GM21367 (cell line): ENCODE measurements around the gene NT5C1B.
A peak's percentile ranks its signal among the peaks of the same experiment; 100 is the strongest.

Experiments used
- ATAC-seq: cut with Tn5 transposase; IDR thresholded peaks from one replicate; pipeline ENCODE4 v1.9.1; 2021; ENCODE audit not compliant: unreplicated experiment

The NT5C1B gene

DNA sequence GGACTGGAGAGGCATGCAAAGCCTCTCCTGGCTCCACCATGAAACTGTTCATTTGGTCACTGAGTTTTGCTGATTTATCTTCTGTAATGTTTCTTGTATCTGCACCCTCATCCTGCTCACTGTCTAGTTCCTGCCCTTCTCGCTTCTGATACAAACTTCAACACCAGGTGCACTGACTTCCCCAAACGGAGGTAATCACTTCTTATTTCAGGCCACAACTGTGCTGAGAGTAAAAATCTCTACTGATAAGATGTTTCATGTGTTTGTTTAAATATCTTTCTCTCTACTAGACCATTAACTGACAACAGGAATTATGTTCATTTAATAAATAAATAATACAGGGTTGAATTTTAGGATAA lies 10.9 kb upstream of the NT5C1B start:
- ATAC-seq, result no peak

DNA sequence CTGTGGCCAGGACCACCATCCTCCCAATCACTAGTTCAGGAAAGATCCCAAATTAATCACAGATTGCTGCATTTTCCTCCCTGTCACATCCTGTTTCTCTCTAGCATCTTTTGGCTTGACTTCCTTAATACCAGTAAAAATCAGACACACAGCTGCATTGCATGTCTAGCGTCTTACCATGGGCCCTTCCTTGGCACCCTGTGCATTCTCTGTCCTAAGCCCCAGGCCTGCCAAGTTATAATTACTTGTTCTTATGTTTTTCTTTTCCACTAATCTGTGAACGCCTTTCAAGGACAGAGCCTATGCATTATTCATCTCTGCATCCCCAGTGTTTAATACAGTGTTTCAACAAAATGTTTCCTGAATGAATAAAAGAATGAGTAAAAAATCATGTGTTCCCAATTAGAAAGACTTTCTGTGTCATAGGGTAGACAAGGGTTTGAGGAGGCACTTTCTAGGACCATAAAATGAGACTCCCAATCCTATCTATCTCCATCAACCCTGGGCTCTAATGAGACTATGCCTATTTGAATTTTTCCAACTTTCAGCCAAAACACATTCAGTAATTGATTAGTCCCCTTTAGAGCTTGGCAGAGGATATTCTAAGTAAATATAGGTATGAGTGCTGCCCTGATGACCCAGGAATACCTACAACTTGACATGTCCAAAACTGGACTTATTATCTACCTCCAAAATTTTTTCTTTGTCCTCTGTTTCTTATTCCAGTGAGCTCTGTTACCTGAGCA lies 10.3 kb upstream of the NT5C1B start:
- no peak for ATAC-seq

DNA sequence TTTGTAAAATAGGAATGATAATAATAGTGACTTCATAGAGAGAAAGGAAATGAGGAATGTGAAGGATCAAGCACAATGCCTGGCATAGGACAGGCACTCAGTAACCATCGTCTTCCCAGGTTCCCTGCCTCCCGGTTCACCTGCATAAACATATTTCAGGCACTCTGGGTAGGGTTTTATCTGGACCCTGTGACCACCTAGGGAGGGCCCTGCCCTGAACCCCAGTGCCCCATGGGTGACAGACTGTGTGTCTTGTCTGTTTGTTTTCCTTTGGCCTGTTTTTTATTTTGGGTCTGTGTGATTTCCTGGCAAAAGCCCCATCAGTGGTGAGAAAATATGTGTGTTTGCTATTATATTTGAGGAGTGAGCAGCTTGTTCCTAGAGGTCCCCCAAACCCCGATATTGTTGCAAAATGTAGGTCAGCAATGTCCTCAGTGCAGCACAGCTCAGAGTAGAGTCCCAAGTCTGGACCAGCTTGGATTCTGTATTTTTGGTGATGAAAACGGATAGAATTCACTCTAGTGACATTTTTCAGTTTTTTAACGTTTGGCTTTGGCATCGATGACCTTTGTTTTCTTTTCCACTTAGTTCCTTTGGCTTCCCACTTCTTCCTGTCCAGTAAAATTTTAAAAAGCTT lies 9.6 kb upstream of the NT5C1B start:
- no peak for ATAC-seq

DNA sequence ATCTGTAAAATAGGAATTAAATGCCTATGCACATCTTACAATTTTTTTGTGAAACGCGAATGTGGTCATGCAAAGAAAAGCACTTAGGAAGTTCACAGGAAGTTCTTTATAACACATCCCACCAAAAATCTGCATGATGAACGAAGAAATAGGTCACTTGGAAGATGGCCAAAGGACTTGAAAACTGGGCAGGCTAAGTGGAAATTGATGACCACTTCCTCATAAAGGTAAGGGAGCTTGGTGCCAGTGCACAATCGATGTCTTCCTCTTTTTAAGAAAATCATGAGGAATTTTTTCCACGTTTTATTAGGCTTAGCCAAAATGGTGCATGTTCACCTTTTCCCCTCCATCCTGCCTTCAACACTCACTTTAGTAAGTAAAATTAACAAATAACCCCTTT lies 8.2 kb upstream of the NT5C1B start:
- no peak for ATAC-seq

DNA sequence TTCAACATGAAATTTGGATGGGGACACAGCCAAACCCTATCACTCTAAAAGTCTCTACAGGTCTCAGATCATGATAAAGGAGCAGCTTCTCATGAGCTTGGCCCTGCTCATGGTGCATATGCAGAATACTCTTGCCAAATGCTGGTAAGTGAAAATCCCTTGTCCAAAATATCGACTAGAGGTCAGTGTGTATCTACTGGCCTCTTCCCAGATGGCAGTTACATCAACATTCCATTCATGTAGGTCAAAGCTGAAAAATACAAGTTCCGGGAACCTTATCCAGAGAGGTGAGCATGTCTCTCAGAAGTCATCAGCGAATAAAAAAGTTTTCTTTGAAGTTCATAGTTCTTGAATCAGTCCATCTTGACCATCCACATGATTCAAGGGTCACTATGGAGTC lies 7.6 kb upstream of the NT5C1B start:
- no peak for ATAC-seq

DNA sequence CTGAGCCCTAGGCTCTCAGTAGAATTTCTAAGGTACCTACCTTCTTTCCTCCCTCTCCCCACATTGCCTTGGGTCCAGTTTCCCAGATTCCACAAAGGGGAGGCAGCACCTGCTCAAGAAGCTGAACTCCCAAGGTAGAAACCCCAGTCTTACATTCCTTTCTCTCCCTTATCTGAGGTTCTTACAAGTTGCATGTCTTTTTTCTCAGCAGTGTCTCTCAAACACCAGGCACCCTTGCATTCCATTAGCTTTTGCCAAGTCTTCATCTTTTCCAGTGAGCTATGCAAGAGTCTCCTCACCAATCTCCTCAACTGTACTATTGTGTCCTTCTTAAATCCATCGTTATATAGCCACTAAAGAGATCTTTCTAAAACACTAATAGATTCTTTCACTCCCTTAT lies 4.1 kb upstream of the NT5C1B start:
- ATAC-seq, result no peak

DNA sequence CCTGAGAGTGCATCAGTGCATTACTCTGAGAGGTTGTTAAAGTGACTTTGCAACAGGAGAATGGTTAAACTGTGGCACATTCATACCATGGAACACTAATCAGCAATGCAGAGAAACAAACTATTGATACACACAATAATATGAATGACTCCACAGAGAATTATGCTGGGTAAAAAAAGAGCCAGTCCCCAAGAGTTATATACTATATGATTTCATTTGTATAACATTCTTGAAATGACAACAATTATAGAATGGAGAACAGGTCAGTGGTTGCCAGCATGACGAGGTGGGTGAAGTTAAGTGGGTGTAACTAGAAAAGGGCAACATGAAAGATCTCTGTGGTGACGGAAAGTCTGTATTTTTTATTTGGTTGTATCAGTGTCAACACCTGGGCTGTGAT lies 3.0 kb upstream of the NT5C1B start:
- no peak for ATAC-seq

DNA sequence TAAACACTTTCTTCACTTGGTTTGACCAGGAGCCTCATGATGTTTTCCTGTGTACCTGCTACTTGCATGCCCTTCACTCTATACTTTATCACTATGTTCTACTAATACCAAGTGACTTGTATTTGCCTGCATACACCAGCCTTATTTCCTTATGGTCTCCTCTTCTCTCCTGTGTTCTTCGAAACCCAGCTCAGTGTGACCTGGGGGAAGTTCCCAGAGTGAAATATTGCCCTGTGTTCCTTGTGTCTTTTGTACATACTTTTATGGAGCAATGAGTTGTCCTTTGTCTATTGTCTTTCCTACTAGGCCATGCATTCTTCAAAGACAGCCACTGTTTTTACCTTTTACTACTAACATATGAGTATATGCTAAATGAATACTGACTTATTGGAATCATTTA lies 567 bp downstream of the NT5C1B start:
- ATAC-seq, result no peak

DNA sequence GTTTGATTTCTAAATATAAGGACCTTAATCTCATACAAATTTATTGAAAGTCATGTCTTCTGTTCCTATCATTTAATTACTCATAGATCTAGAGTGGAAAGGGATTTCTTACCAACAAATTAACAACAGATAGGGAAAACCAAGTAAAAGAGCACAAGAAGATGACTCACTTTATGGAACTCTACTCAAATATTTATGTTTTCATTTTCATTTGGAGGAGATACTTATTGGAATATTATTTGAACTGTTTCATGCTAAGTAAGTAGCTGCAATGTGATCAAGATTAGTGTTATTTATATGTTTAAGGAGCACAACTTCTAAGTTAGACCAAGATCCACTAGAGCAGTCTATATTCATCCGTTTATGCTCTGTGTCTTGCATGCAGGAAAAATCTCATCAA lies 1.3 kb downstream of the NT5C1B start:
- ATAC-seq, result no peak

DNA sequence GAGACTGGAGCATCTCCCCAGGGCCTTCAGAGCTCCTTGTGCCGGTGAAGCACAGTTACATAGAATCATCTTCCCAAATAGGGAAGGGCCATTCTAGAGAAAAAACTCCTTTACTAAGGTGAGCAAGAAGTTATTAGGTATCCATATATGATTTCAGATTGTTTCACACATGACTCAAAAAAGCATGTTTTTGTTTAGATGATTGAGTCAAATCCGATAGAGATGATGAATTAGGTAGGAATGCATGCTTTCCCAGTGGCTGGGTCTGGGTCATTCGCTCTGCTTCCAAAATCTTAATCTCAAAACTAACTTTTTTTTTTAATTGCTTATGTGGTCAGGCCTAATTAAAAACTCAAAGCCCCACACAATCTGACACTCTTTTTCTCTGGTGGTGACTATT lies 3.8 kb downstream of the NT5C1B start:
- no peak for ATAC-seq

DNA sequence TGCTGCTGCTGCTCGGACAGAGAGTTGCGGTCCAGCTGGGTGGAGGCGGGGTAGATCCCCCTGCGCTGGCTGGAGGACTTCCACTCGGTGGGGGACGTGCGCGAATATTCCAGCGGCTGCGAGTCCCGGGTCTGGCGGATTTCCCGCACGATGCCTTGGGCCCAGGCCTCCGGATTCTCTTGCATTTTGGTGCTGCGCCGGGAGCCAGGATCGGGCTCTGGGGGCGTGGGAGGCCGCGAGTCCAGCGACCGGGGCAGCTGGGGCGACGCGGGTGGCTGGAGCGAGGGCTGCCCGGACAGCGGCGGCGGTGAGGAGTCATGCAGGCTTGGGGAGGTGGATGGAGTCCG lies 4.8 kb downstream of the NT5C1B start:
- ATAC-seq, result no peak

DNA sequence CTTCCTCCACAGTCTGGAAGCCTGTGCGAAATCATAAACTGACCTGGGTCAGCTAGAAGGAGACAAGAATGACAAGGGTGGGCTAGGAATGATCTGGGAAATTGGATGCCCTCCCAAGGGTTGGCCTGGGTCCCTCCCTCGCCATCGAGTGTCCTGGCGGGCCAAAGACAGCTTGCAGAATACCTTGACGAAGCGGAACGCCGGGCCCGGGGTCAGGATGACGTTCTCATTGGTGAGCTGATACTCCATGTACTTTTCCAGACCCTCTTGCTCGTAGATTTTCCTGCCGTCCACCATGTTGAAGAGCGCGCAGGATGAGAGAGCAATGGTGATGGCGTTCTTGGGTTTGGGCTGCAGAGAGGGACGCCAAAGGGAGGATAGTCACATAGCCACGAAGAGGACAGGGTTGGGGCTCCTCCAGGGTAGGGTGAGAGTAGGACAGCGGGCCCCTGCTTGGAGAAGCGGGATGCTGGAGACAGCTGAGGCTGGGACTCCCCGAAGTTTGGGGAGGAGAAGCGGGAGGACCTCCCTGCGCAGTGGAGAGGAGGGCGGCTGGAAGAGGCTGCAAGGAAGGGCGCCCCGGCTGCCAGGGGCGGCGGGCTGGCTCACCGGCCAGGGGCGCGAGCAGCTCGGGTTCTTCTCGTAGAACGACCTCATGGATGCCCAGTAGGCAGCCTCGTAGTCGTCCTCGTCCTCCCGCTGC lies 5.3 kb downstream of the NT5C1B start:
- ATAC-seq, result no peak

DNA sequence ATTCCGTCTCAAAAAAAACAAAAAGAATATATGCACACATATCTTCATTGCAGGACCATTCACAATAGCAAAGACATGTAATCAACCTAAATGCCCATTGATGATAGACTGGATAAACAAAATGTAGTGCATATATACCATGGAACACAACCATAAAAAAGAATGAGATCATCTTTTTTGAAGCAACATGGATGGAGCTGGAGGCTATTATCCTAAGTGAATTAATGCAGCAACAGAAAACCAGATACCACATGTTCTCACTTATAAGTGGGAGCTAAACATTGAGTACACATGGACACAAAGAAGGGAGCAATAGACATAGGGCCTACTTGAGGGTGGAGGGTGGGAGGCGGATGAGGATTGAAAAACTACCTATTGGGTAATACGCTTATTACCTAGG lies 8.8 kb downstream of the NT5C1B start:
- ATAC-seq, result no peak

DNA sequence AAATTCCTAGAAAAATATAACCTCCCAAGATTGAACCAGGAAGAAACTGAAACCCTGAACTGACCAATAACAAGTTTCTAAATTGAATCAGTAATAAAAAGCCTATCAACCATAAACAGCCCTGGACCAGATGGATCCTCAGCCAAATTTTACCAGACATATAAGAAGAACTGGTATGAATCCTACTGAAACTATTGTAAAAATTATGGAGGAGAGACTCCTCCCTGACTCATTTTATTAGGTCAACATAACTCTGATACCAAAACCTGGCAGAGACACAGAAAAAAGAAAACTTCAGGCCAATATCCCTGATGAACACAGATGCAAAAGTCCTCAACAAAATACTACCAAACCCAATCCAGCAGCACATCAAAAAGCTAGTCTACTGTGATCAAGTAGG lies 11.3 kb downstream of the NT5C1B start:
- no peak for ATAC-seq

DNA sequence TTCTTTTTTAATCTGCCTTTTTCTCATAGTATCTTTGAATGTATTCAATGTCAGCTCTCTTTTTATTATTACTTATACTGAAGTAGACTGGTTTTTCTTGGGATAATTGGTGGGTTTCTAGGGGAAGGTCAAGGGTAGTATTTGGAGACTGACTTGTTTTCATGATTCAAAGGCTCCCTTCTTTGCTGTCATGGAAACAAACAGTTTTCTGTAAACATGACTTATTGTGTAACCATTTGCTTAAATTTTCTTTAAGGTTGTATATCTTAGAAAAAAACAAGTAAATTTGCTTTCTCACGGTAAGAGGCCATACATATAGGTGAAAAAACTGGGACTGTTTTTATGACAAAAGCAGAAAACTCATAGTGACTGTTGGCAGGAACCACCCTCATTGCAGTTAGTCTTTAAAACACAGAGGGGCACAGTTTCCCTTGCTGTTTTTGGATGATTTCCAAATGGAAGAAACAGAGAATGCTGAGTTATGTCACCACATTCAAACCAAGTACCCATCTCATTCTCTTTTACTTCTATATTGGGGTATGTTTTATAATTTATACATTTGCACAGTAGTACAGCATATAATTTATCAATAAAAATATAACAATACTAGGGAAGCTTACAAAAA lies 23.1 kb downstream of the NT5C1B start:
- no peak for ATAC-seq

DNA sequence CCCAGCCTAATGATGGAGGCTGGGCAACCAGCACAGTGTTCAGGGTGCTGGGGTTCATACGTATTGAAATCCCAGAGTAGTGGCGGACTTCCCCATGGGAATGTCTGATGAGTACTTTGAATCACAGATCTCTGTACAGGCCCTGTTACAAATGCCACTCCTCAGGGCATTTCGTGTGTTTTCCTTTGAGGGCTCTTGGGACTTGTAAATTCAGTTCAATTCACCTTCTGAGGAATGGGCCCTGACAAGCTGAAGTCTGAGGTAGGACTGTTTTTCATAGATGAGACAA lies 28.6 kb downstream of the NT5C1B start:
- ATAC-seq, result peak; percentile 1

DNA sequence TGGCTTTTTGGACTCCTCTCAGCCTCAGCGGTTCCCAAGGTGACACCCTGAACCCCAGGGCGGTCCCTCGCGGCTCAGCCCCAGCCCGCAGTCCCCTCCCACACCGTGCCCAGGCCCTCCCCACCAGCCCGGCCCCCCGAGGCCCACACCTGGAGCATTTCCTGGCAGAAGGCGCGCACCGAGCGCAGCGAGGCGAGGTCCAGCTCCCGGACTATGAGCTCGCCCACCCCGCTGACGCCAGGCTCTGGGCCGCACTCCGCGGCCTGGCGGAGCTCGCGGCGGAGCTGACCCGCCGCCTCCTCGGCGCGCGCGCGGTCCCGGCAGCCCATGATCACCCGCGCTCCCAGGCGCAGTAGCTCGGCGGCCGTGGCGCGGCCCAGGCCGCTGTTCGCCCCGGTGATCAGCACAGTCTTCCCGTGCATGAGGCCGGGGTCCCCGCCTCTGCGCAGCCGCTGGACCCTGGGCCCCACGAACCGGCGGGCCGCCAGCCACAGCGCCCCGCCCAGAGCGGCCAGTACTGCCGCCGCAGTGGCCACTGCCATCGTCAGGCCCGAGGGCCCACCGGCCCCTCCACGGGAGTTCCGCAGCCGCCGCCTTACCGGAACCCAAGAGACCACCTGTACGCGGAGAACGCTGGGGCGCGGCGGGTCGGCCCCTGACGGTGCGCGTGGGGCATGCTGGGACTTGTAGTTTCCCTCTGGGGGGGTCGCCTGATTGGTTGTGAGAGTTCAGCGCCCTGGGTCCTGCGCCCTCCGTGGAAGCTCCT lies 29.2 kb downstream of the NT5C1B start, which contains the start of gene RDH14:
RDH14 (minus strand) TSS at position 623 of the 766 bp plus-strand sequence; CDS start at position 542, 81 bp downstream.
- peak; percentile 94 for ATAC-seq

DNA sequence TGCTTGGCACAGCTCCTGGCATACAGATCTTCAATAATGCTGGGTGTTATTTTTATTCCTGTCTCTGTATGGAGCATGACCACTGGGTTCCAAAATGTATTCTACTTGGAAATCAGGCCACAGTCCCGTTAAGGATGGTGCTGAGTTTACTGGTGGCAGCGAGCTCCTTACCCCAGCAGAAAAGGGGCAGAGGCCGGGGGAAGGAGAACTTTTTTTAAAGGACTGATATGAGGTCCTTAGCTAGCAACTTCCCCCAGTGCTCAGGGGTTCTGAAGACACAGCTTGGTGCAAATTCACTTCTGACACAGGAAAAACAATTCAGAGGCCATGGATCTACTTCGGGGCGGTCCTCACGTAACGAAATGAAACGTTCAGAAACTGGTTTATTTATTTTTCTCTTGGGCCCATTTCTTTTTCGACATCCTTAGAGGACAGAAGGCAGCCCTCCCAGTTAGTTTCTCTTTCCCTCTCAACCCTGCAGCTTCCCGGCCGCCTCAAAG lies 29.8 kb downstream of the NT5C1B start:
- no peak for ATAC-seq

DNA sequence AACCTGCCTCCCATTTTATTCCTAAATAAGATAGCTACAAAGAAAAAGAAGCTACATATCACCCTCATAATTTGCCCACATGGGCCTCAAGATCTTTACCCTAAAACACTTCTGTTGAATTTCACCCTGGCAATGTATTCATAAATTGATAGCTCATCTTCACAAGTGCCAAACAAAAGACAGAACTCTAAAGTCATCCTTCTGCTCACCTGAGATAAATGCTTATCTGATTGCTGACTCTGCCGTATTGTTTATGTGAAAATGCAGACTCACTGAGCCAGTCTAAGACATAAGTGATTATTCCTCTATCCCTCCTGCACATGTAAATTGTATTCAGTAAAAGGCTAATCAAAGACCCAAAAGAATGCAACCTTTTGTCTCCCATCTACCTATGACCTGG lies 30.9 kb downstream of the NT5C1B start:
- ATAC-seq, result no peak

DNA sequence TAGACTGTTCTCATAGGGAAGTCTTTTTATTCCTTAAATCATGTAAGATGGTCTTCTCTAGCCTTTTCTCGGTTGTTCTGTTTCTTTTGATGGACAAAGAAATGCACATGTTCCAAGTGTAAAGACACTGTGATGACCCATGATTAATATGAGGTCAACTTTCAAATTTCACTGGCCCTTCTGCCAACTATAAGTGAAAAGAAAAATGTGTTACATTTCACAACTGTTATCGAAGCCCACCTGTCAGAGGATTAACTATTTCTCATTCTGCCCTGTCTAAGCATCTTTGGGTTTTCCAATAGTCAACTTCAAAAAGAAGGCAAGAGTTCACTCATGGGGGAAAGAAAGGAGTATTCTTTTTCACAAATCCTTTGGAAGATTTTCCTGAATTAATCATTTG lies 32.2 kb downstream of the NT5C1B start:
- no peak for ATAC-seq

DNA sequence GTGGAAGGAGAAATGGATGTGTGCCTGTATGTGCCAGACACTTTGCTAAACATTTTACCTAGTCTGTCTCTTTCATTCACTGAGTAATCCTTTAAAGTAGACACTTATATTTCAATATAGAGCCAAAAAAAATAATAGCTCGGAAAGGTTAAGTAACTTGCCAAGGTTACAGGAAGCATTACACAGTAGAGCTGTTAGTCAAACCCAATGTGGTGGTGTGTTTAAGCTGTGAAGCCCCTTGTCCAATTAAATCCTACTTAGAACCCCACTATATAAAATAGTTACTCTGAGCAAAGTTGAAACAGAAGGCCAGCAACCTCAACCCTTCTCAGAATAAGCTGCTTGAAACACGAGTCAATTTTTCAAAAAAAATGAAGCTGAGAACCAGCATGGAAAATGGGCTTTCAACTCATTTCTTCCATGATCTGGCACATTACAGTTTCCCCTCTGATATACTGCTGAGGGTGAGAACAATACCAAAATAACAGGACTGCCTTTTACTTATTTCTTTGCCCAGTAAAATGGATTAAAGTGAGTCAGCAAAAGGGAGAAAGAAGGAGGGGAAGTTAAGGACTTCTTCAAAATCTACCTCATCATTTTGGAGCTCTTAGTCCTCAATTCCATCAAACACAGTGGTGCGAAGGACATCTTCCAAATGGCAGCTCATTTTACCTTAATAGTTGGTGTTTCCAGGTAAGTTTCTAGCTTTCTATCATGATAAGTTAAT lies 36.9 kb downstream of the NT5C1B start:
- no peak for ATAC-seq
